Left lobe of liver (tissue), 2 donors: ENCODE measurements around the gene HTT. TPM values are rescaled to one million over a fixed set of nuclear protein-coding genes. Genes with fewer than 3 reads are reported as not detected.

Experiments used
- ATAC-seq: fragments of 200-7000 bp; cut with Tn5 transposase; one replicate; pipeline ENCODE4 v1.9.1; 2020; ENCODE audit warnings: mild to moderate bottlenecking, moderate library complexity
- DNase-seq: peaks from one replicate; pipeline ENCODE4 v3.0.0-alpha.2; 2020; ENCODE audit warnings: low spot score
- total RNA-seq: library from RNA; stranded (reverse); gene quantifications from one replicate; pipeline ENCODE4 v1.2.1, GENCODE V29; 2021
- donor health status: DM: no; HTN: no; CAD: no; lungs with moderate emphysema.
- donor health status: DM: no; HTN: yes; CAD: no.

The HTT gene
- total RNA-seq, 1 donor from 2014 or later, result 25.1 TPM

GRCh38 chr4:3245676-3246075 is 171.2 kb downstream of the HTT start:
- DNase-seq, result no peak

DNA sequence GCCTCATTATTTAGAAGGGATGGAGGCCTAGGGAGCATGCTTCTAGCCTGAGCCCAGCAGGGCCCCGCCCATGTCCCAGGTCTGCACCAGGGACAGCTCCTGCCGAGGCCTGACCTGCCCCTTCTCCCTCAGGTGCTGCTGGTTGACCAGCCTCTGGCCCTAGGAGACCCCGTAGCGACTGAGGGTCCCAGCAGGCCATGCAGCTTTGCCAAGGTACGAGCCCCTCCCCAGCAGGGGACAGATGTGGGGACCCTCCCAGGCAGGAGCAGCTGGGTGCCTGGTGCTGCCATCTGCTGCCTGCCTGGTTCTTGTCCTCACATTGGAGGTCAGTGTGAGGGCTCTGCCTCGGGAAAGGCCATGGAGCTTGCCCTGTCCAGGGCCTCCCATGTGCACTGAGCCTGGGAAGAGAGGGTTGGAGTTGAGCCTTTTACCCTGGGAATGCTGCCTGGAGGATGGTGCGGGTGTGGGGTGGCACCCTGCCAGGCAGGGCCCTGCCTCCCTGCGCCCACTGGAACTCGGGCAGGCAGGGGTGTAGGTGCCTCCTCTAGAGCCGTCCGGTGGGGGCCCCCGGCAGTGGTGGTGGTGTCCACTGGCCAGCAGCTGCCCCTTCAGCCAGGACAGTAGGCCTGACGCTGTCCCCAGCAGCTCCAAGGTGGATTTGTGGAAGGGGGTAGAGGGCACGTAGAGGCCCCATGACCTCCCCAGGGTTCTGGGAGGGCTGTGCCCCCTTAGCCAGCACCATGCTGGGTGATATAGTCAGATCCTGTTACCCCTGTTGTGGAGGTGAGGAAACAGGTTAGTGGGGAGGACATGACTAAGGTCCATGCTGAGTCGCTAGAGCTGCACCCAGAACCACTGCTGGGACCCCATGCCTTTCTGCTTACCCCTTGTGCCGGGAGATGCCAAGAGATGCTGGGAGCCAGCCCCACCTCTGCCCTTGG is 172.2 kb downstream of the HTT start:
- no peak for DNase-seq
- peak; percentile 60 for ATAC-seq

More at GRCh38 chr4:3245676-3246075, 171.2 kb downstream of the HTT start:
- no peak for ATAC-seq

GRCh38 chr4:3247399-3248177 is 173.1 kb downstream of the HTT start:
- no peak for DNase-seq
- ATAC-seq, result no peak

- DNase-seq (no peak), ATAC-seq (no peak)
These were observed 173.6 kb downstream of the HTT start for GRCh38 chr4:3248178-3248480.

DNA sequence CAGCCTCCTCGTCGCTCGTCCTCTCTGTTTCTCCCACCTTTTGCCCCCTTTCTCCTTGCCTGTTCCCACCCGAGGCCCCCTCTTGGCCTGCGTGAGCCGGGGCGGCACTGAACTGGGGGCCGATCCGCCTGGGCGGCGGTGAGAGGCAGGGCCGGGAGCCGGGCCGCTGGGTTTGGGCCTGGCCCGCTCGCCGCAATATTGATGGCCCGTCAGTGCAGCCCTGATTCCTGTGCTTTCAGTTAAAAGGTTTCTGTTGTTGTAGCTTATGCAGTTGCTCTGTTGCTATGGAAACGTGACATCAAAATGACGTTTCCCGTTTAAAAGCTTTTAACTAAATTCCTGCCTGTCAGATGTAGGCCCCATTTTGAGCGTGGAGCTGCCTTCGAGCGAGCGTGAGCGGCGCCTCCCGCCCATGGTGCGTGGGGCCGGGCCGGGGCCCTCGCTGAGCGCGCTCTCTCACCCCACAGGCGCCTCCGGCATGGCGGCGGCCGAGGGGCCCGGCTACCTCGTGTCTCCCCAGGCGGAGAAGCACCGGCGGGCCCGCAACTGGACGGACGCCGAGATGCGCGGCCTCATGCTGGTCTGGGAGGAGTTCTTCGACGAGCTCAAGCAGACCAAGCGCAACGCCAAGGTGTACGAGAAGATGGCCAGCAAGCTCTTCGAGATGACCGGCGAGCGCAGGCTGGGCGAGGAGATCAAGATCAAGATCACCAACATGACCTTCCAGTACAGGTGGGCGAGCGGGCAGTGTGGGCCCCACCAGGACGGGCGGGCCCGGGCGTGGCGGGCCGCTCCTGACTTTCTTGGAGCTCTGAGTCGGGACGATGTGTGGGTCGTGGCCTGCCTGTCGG is 174.6 kb downstream of the HTT start, which contains the start of gene MSANTD1:
TSS of gene MSANTD1 (plus strand) at position 349 of the 851 bp plus-strand sequence. CDS start at position 413, 64 bp downstream.
- no peak for ATAC-seq

DNA sequence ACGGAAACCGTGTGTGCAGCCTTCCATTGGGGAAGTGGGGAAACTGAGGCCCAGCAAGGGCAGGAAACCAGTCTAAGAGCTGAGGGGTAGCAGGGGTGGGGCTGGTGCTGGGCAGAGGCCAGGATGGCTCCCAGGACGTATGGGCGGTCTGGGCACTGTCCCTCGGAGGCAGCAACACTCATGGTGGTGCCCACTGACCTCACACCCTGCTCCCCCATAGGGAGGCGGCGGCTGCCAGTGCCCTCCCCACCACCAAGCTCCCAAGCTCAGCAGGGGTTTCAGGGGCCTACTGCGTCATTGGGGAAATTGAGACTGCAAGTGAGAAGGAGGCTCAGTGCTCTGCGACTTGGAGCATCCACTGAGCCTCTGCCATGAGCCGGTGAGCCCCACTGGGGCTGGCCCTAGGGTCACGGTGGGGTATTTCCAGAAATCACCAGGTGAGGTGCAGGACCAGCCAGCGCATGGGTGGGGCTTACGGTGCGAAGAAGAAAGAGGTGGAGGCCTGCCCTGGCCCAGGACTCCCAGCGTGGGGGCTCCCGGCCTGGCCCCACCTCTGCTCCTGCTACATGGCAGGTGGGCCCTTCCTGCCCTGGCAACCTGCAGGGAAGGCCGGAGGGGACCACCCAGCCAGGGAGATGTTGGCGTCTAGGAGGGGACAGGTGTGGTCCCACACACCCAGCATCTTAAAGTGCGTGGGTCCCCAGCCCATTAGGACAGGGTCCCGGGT is 175.4 kb downstream of the HTT start:
- DNase-seq, result no peak
- no peak for ATAC-seq

More for the DNA sequence above, 174.6 kb downstream of the HTT start, which contains the start of gene MSANTD1:
- no peak for DNase-seq

GRCh38 chr4:3250438-3250955 is 176.0 kb downstream of the HTT start:
- no peak for DNase-seq
- ATAC-seq, result no peak

- DNase-seq (no peak), ATAC-seq (no peak)
These were observed 176.6 kb downstream of the HTT start for GRCh38 chr4:3250956-3251690.

DNA sequence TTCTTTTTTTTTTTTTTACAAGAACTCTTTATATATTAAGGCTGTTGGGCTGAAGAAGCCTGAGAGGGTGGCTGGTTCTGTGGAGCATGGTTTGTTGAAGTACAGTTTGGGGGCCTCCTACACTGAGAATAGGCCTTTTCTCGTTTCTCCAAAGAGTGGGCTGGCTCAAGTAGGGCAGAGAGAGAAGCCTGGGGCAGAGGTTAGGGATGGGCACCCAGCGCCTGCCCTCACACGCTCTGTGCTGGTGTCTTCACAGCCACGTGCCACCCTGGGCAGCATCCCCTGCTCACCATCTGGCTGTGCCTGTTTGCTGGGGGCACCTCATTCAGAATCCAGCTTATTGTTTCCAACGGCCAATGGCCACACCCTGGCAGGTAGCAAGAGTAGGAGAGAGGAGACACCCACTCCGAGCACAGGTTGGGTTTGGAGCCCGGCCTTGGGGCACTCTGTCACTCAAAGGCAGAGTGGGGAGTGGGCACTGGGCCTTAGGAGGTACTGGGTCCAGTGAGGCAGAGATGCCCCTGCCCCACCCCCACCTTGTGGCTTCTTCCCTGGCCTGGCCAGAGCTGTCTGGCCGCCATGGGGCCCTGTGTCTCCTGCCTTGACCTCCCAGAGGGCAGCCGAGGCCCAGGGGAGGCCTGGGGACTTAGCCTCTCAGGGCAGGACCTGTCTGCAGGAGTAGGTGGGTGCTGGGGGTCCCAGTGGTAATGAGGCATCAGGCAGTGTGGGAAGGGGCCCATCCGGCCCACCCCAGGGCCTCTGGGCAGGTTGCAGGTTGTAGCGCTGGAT is 177.4 kb downstream of the HTT start:
- no peak for ATAC-seq

GRCh38 chr4:3252480-3252828 is 178.0 kb downstream of the HTT start:
- ATAC-seq (no peak), DNase-seq (no peak)

More for the DNA sequence above, 177.4 kb downstream of the HTT start:
- DNase-seq, result no peak

- DNase-seq (no peak), ATAC-seq (no peak)
These were observed 178.6 kb downstream of the HTT start for GRCh38 chr4:3252831-3253641.

GRCh38 chr4:3253808-3254207 is 179.3 kb downstream of the HTT start:
- DNase-seq, result no peak

DNA sequence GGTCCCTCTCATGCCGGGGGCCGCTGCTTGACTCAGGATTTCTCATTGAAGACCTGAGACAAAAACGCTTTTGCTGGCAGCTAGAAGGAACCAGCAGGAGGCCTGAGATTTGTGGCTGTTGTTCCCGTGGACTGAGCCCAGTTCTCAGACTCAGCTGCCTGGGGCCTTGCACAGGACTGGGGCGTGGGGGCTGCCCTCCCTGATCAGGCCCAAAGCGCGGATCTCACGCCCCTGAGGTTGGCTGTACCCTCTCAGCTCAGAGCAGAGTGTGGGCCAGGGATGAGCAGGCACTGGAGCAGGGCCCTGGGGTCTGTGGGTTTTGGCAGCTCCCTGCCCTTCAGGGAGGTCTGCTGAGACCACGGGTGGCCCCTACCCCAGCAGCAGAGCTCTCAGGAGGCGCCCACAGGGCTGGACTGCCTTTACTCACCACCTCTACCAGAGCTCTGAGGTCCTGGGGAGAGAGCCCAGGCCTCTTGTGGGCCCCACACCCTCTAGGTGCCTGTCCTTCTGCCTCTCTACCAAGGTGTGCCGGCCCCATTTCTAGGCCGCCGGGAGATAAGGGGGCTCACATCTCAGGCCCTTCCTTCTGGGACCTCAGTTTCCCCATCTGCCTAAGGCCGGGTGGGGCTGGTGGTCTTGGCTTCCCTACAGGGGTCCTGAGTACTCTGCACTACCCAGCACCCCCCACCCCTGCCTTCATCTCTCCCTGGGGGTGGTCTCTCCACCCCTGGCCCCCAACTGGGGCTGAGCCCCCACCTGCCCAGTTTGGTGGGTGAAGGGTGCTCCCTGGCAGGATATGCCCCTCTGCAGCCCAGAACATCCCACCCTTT is 180.0 kb downstream of the HTT start:
- ATAC-seq (no peak), DNase-seq (no peak)

More at GRCh38 chr4:3253808-3254207, 179.3 kb downstream of the HTT start:
- ATAC-seq, result no peak

GRCh38 chr4:3255611-3256186 is 181.2 kb downstream of the HTT start:
- ATAC-seq (no peak), DNase-seq (peak; percentile 35)

DNA sequence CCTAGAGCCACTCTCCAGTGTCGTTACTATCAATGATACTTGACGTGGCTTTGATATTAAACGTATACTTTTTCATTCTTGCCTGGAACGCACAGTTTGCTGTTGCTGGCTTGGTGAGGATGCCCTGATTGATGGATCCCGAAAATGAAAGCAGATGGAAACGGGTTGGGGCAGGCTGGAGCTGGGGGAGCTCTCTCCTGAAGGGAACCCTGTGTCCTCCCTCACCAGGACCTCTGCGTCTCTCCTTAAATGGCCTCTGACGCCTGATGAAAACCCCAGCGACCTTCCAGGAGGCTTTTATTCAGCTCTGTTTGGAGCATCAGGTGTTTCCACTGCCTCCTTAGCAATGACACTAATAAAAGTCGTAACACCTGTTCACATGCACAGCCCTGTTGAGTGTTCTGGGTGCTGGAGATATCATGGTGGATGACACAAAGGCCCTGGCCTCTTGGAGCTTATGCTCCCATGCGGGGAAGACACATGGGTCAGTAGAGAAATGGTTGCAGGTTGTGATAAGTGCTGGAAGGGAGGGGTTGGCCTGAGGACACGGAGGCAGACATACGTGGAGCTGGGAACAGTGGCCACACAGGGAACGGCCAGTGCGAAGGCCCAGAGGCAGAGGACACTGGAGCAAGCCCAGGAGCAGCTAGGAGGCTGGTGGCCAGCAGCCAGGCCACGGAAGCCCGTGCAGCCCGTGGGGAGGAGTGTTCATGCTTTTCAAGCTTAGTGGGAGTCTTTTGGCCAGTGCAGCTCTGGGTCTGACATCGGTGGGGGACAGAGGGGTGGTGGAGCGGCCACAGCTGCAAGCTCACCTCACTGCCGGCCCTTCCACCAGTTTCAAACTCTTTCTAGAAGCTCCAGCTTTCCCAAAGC is 182.0 kb downstream of the HTT start:
- DNase-seq, result no peak
- ATAC-seq, result no peak
